Astrocyte (in vitro differentiated cells and primary cell): ENCODE results near the gene IQCN.

Source experiments
- EZH2 ChIP-seq: IDR thresholded peaks from 2 replicates; pipeline ENCODE4 v1.6.1; 2012; ENCODE audit warnings: mild to moderate bottlenecking, low read length, inconsistent platforms; ENCODE audit not compliant: insufficient read depth
- TF ChIP-seq, protein P1 (sequence below): IDR thresholded peaks from 2 replicates; pipeline ENCODE4 v1.5.1; 2011; ENCODE audit warnings: low read depth, mild to moderate bottlenecking, inconsistent platforms, low read length, moderate library complexity; ENCODE audit not compliant: insufficient read depth

- TF ChIP-seq, protein P1, sequence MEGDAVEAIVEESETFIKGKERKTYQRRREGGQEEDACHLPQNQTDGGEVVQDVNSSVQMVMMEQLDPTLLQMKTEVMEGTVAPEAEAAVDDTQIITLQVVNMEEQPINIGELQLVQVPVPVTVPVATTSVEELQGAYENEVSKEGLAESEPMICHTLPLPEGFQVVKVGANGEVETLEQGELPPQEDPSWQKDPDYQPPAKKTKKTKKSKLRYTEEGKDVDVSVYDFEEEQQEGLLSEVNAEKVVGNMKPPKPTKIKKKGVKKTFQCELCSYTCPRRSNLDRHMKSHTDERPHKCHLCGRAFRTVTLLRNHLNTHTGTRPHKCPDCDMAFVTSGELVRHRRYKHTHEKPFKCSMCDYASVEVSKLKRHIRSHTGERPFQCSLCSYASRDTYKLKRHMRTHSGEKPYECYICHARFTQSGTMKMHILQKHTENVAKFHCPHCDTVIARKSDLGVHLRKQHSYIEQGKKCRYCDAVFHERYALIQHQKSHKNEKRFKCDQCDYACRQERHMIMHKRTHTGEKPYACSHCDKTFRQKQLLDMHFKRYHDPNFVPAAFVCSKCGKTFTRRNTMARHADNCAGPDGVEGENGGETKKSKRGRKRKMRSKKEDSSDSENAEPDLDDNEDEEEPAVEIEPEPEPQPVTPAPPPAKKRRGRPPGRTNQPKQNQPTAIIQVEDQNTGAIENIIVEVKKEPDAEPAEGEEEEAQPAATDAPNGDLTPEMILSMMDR = no peak
- TF ChIP-seq EZH2 = no peak
Observed at GRCh38 chr19:18229474-18229873, 44.8 kb downstream of the IQCN start.
